HepG2 (cell line): ENCODE results near the gene MLANA. TPM values are rescaled to one million over a fixed set of nuclear protein-coding genes. Genes with fewer than 3 reads are reported as not detected.

Experiments
- AKNA ChIP-seq: sonication (generic); formaldehyde crosslinking; IDR thresholded peaks from 2 replicates; pipeline ENCODE4 v1.4.0; 2020; ENCODE audit warnings: missing genetic modification reagents, borderline replicate concordance
- CBFB ChIP-seq: sonication (generic); formaldehyde crosslinking; IDR thresholded peaks from 2 replicates; pipeline ENCODE4 v1.4.0; 2020; ENCODE audit warnings: missing genetic modification reagents
- ELF3 ChIP-seq: IDR thresholded peaks from 2 replicates; pipeline ENCODE4 v1.6.1; 2016; ENCODE audit warnings: missing genetic modification reagents, missing compliant biosample characterization
- FIP1L1 ChIP-seq: fragments of 200-400 bp; formaldehyde crosslinking; IDR thresholded peaks from 2 replicates; pipeline ENCODE4 v1.6.1; 2018; ENCODE audit warnings: low read depth, mild to moderate bottlenecking, low read length, moderate library complexity, borderline replicate concordance; ENCODE audit not compliant: insufficient read depth
- HDAC1 ChIP-seq: sonication (generic); formaldehyde crosslinking; IDR thresholded peaks from 2 replicates; pipeline ENCODE4 v1.5.1; 2020; ENCODE audit warnings: mild to moderate bottlenecking, missing genetic modification reagents
- HOXA5 ChIP-seq: sonication (generic); formaldehyde crosslinking; IDR thresholded peaks from 2 replicates; pipeline ENCODE4 v1.4.0; 2020; ENCODE audit warnings: missing genetic modification reagents
- JDP2 ChIP-seq: sonication (generic); formaldehyde crosslinking; IDR thresholded peaks from 2 replicates; pipeline ENCODE4 v1.8.1; 2022; ENCODE audit warnings: missing genetic modification reagents, borderline replicate concordance
- KDM1A ChIP-seq: IDR thresholded peaks from 2 replicates; pipeline ENCODE4 v1.6.1; 2016; ENCODE audit warnings: missing compliant biosample characterization
- KDM3A ChIP-seq: IDR thresholded peaks from 2 replicates; pipeline ENCODE4 v1.6.1; 2018; ENCODE audit warnings: low read depth, missing compliant biosample characterization
- MXD4 ChIP-seq: IDR thresholded peaks from 2 replicates; pipeline ENCODE4 v1.6.1; 2016; ENCODE audit warnings: mild to moderate bottlenecking, missing biosample characterization, missing genetic modification reagents
- NKX3-1 ChIP-seq: sonication (generic); formaldehyde crosslinking; IDR thresholded peaks from 2 replicates; pipeline ENCODE4 v1.5.0; 2020; ENCODE audit warnings: missing genetic modification reagents
- RARG ChIP-seq: sonication (generic); formaldehyde crosslinking; IDR thresholded peaks from 2 replicates; pipeline ENCODE4 v1.4.0; 2020; ENCODE audit warnings: low read depth, mild to moderate bottlenecking, missing genetic modification reagents
- ZNF572 ChIP-seq: sonication (generic); formaldehyde crosslinking; IDR thresholded peaks from 2 replicates; pipeline ENCODE4 v1.5.1; 2020; ENCODE audit warnings: mild to moderate bottlenecking, missing genetic modification reagents
- ZNF674 ChIP-seq: sonication (generic); formaldehyde crosslinking; IDR thresholded peaks from 2 replicates; pipeline ENCODE4 v1.5.0; 2020; ENCODE audit warnings: low read depth, mild to moderate bottlenecking, missing genetic modification reagents
- ZNF780A ChIP-seq: sonication (generic); formaldehyde crosslinking; IDR thresholded peaks from 2 replicates; pipeline ENCODE4 v1.8.0; 2022; ENCODE audit warnings: mild to moderate bottlenecking, missing genetic modification reagents, moderate library complexity
- ZNF800 ChIP-seq: sonication (generic); formaldehyde crosslinking; IDR thresholded peaks from 2 replicates; pipeline ENCODE4 v1.4.0; 2020; ENCODE audit warnings: missing genetic modification reagents
- polyA plus RNA-seq, 8 experiments: library from polyadenylated mRNA; depleted of rRNA in 3 of 8; stranded (reverse) in 7 of 8; unstranded in 1 of 8; fragments of >200 nt; fragmentation: Illumina TruSeq in 4 of 8; extraction: Trizol in 4 of 8; gene quantifications; 2 replicates each; pipeline versions ENCODE4 v1.2.1 to v1.2.3, GENCODE V29; 2011 to 2016; ENCODE audit warnings: low read depth in 4 of 8, missing spikeins in 1 of 8, mixed read lengths in 1 of 8; ENCODE audit not compliant: insufficient read depth in 1 of 8
- total RNA-seq, 5 experiments: library from RNA; depleted of rRNA; stranded (reverse); fragments of >200 nt; fragmentation: Illumina TruSeq; extraction: Trizol; gene quantifications; 2 replicates each; pipeline ENCODE4 v1.2.3, GENCODE V29; 2016; ENCODE audit warnings: low read depth in 1 of 5
- TF ChIP-seq, protein P1 (sequence below): IDR thresholded peaks from 2 replicates; pipeline ENCODE4 v1.6.1; 2016; ENCODE audit warnings: low read depth
- TF ChIP-seq, protein P2 (sequence below): sonication (generic); formaldehyde crosslinking; conservative IDR thresholded peaks from 2 replicates; pipeline ENCODE4 v1.4.0; 2020; ENCODE audit warnings: missing genetic modification reagents
- TF ChIP-seq, protein P3 (sequence below): sonication (generic); formaldehyde crosslinking; IDR thresholded peaks from 2 replicates; pipeline ENCODE4 v1.5.0; 2020; ENCODE audit warnings: missing genetic modification reagents, mild to moderate bottlenecking, borderline replicate concordance

The MLANA gene
- total and polyA plus RNA-seq, 2 of the 13 experiments (the other 11 are each of a cell fraction or from before 2014, with no cell fraction given), result 0.11 to 0.18 TPM

DNA sequence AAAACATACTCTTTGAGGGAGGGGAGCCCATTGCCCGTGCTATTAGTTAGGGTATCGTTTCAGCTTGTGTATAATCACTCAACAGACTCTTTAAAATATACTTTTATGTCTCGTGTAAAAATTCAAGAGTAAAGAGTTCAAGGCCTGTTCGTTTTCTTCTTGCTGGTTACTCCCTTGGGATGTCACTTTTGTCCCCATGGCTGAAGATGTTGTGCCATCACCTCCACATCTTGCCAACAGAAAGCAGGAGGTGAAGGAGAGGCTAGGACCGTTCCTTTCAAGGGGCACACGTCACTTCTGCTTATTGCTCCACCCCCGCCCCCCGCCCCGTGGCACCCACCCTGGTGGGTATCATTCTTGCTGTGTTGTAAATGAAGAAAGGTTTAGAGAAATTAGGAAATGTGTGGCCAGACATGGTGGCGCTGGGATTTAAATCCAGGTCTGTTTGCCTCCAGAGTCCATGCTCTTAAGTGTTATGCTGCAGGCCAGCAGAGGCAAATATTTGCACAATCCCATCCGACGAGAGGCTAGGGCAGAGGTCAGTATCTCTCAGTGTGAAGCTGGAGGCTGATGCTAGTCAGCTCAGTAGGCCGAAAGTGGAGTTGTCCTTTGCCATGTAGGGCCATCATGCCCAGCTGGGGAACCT lies 3.0 kb downstream of the MLANA start (continued):
- TF ChIP-seq AKNA (CRISPR knock-in tag) (no peak), ZNF572 (CRISPR knock-in tag) (no peak), ELF3 (CRISPR knock-in tag) (peak; percentile 62), HOXA5 (CRISPR knock-in tag) (no peak), HDAC1 (CRISPR knock-in tag) (peak; percentile 76), KDM3A (no peak), RARG (no peak), JDP2 (no peak), FIP1L1 (no peak), ZNF674 (CRISPR knock-in tag) (no peak), KDM1A (CRISPR knock-in tag) (peak; percentile 81; the same call in 1 of the 2 replicates), CBFB (CRISPR knock-in tag) (no peak), ZNF800 (CRISPR knock-in tag) (peak; percentile 63; the same call in 1 of the 2 replicates), NKX3-1 (CRISPR knock-in tag) (peak; percentile 82; the same call in 1 of the 2 replicates), ZNF780A (no peak), MXD4 (no peak)
- TF ChIP-seq, protein P1, sequence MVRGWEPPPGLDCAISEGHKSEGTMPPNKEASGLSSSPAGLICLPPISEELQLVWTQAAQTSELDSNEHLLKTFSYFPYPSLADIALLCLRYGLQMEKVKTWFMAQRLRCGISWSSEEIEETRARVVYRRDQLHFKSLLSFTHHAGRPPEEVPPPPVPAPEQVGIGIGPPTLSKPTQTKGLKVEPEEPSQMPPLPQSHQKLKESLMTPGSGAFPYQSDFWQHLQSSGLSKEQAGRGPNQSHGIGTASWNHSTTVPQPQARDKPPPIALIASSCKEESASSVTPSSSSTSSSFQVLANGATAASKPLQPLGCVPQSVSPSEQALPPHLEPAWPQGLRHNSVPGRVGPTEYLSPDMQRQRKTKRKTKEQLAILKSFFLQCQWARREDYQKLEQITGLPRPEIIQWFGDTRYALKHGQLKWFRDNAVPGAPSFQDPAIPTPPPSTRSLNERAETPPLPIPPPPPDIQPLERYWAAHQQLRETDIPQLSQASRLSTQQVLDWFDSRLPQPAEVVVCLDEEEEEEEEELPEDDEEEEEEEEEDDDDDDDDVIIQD (CRISPR knock-in tag), result peak; percentile 89
- TF ChIP-seq, protein P2, sequence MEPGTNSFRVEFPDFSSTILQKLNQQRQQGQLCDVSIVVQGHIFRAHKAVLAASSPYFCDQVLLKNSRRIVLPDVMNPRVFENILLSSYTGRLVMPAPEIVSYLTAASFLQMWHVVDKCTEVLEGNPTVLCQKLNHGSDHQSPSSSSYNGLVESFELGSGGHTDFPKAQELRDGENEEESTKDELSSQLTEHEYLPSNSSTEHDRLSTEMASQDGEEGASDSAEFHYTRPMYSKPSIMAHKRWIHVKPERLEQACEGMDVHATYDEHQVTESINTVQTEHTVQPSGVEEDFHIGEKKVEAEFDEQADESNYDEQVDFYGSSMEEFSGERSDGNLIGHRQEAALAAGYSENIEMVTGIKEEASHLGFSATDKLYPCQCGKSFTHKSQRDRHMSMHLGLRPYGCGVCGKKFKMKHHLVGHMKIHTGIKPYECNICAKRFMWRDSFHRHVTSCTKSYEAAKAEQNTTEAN (CRISPR knock-in tag), result 0 out of 2 replicates have a peak, but pooled peaks have one; percentile 30
- TF ChIP-seq, protein P3, sequence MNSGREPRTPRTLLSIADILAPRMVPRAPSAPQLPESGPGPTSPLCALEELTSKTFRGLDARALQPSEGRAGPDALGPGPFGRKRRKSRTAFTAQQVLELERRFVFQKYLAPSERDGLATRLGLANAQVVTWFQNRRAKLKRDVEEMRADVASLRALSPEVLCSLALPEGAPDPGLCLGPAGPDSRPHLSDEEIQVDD, result no peak
